IPS DF 4.7 (cell line): ENCODE results near the gene KIDINS220.

Source experiments
- DNase-seq: peaks from one replicate; pipeline ENCODE4 v3.0.0-alpha.2; 2013; ENCODE audit warnings: low spot score; ENCODE audit errors: extremely low read depth

KIDINS220 gene

GRCh38 chr2:8699839-8700238 lies 137.6 kb downstream of the KIDINS220 start:
- no peak for DNase-seq

GRCh38 chr2:8697190-8697589 lies 140.2 kb downstream of the KIDINS220 start:
- DNase-seq: no peak

- no peak for DNase-seq
These were observed 142.7 kb downstream of the KIDINS220 start for GRCh38 chr2:8694737-8695136.

GRCh38 chr2:8693157-8693821 lies 144.1 kb downstream of the KIDINS220 start:
- no peak for DNase-seq

GRCh38 chr2:8692783-8693156 lies 144.6 kb downstream of the KIDINS220 start:
- DNase-seq: no peak

GRCh38 chr2:8691859-8692437 lies 145.5 kb downstream of the KIDINS220 start:
- no peak for DNase-seq

- DNase-seq: no peak
These were observed 151.6 kb downstream of the KIDINS220 start for GRCh38 chr2:8685697-8686358.

- DNase-seq: no peak
These were observed 152.3 kb downstream of the KIDINS220 start for GRCh38 chr2:8684878-8685696.

- no peak for DNase-seq
These were observed 152.9 kb downstream of the KIDINS220 start for GRCh38 chr2:8684540-8684877.

GRCh38 chr2:8682719-8683667 lies 154.4 kb downstream of the KIDINS220 start:
- DNase-seq: no peak

GRCh38 chr2:8681786-8682692 lies 155.4 kb downstream of the KIDINS220 start, which contains the start of gene ID2:
Gene ID2 (plus strand): TSS chr2:8682056. CDS start chr2:8682166, 110 bp downstream.
- no peak for DNase-seq

- no peak for DNase-seq
These were observed 156.3 kb downstream of the KIDINS220 start for GRCh38 chr2:8680822-8681760.

GRCh38 chr2:8679827-8680731 lies 157.3 kb downstream of the KIDINS220 start:
- DNase-seq: no peak

- no peak for DNase-seq
These were observed 157.9 kb downstream of the KIDINS220 start for GRCh38 chr2:8679567-8679826.
